Measurements from ENCODE around the gene KRT31. TPM values are rescaled to one million over a fixed set of nuclear protein-coding genes. Genes with fewer than 3 reads are reported as not detected.

Gene KRT31
- total RNA-seq, 1 donor from 2014 or later, result not detected

DNA sequence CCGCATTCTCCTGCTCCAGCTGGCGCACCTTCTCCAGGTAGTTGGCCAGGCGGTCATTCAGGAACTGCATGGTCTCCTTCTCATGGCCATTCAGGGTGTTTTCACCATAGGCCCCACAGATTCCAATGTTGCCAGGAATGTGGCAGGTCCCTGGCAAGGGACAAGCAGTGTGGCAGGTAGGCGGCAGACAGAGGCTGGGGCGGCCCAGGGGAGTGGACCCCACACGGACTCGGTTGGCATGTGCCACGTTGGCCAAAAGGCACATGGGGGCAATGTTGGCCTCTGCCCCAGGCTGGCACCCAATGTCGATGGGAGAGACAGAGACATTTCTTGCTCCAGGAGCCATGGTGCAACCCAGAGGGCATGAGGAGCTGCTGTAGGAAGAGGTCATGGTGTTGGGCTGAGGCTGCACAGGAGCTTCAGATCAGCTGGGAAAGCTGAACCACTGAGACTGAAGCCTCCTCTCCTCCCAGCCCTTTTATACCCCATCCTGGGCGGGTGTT, 43.2 kb upstream of the KRT31 start, which contains the start of gene KRT38:
KRT38 (minus strand) TSS at position 453 of the 503 bp plus-strand sequence; CDS start at position 391, 62 bp downstream.
- Histone ChIP-seq H3K27ac (no peak within 1 kb of the TSS), H3K27me3 (no peaks in the 10 kb centered on the region), H3K9me3 (no peaks in the 10 kb centered on the region), H3K4me3 (no peak within 1 kb of the TSS), H3K4me1 (no peaks in the 10 kb centered on the region), H3K36me3 (no peaks in the 10 kb centered on the region)
- no peak for DNase-seq (ENCODE audit: low spot score in 2 of 2)
- TF ChIP-seq, protein P1, sequence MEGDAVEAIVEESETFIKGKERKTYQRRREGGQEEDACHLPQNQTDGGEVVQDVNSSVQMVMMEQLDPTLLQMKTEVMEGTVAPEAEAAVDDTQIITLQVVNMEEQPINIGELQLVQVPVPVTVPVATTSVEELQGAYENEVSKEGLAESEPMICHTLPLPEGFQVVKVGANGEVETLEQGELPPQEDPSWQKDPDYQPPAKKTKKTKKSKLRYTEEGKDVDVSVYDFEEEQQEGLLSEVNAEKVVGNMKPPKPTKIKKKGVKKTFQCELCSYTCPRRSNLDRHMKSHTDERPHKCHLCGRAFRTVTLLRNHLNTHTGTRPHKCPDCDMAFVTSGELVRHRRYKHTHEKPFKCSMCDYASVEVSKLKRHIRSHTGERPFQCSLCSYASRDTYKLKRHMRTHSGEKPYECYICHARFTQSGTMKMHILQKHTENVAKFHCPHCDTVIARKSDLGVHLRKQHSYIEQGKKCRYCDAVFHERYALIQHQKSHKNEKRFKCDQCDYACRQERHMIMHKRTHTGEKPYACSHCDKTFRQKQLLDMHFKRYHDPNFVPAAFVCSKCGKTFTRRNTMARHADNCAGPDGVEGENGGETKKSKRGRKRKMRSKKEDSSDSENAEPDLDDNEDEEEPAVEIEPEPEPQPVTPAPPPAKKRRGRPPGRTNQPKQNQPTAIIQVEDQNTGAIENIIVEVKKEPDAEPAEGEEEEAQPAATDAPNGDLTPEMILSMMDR (IDR thresholded peaks at IDR 0.05), result no peak
- intact Hi-C loops (cut with DNase I), result no loop called here

DNA sequence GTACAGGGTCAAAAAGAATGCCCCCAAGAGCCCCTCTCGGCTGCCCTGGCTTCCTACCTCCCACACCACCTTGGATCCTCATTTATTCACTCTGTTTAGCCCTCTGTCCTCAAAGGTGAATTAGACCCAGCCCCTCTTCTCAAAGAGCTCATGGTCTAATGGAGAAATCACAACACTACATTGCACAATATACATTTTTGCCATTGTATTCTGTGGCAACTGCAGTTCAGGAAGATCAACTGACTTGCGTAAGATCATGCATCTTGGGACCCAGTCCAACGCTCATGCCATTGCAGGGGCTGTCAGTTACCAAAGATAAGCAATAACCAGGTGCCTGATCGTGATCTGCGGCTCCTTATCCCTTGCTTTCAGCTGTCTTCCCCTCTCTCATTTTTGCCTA, 42.0 kb upstream of the KRT31 start:
- intact Hi-C loops (cut with DNase I), result loop anchor here (5.0 kb wide), 1 partner anchor 542 kb away; no protein-coding TSS in a partner anchor
- TF ChIP-seq, protein P1 (IDR thresholded peaks at IDR 0.05), result no peak
- Histone ChIP-seq H3K9me3 (no peaks in the 10 kb centered on the region), H3K4me1 (no peaks in the 10 kb centered on the region), H3K36me3 (no peaks in the 10 kb centered on the region), H3K27ac (no peak overlapping the region), H3K27me3 (no peaks in the 10 kb centered on the region), H3K4me3 (no peak overlapping the region)
- no peak for DNase-seq (ENCODE audit: low spot score in 2 of 2)

DNA sequence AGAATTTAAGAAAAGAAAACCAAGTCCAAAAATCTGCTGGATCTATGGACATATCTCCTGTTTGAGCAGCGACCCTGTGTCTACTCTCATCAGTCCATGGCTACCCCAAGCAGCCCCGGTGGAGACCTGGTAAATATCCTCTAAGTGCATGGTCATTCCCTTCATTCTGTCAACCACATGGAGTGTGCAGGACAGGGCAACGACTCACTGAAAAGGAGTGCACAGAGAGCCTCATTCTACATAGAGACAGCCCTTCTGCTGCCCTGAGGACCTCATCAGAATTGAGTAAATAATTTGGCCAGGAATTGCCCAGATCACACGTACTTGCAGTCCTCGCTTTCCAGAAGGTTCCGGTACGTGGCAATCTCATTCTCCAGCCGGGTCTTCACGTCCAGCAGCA, 40.4 kb upstream of the KRT31 start:
- H3K27ac ChIP-seq, result no peak overlapping the region
- no peaks in the 10 kb centered on the region for H3K27me3 ChIP-seq
- H3K36me3 ChIP-seq, result no peaks in the 10 kb centered on the region
- intact Hi-C loops (cut with DNase I), result loop anchor here (5.0 kb wide), 1 partner anchor 540 kb away; no protein-coding TSS in a partner anchor
- no peaks in the 10 kb centered on the region for H3K9me3 ChIP-seq
- TF ChIP-seq, protein P1 (IDR thresholded peaks at IDR 0.05), result no peak
- no peaks in the 10 kb centered on the region for H3K4me1 ChIP-seq
- H3K4me3 ChIP-seq, result no peak overlapping the region
- no peak for DNase-seq (ENCODE audit: low spot score in 2 of 2)

DNA sequence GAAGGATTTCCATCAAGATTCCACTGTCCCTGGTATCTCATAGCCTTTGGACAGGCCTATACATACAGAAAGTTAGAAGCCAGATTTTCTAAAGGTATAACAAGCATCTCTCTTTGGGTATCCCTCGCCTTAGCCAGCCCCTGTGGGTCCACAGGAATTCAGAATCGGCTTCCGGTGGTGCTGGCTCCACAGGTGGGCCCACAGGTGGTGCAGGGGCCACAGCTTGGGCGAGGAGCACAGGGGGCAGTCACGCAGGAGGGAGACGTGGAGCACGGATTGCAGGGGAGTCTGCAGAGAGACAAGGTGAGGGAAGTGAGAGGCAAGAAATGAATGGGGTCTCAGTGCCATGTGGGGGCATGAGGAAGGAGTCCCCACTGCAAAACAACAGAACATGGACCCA, 39.8 kb upstream of the KRT31 start:
- Histone ChIP-seq H3K4me3 (no peak overlapping the region), H3K27me3 (no peaks in the 10 kb centered on the region), H3K4me1 (no peaks in the 10 kb centered on the region), H3K27ac (no peak overlapping the region), H3K36me3 (no peaks in the 10 kb centered on the region), H3K9me3 (no peaks in the 10 kb centered on the region)
- TF ChIP-seq, protein P1 (IDR thresholded peaks at IDR 0.05), result no peak
- no peak for DNase-seq (ENCODE audit: low spot score in 2 of 2)
- intact Hi-C loops (cut with DNase I), result loop anchor here (5.0 kb wide), 1 partner anchor 540 kb away; no protein-coding TSS in a partner anchor

DNA sequence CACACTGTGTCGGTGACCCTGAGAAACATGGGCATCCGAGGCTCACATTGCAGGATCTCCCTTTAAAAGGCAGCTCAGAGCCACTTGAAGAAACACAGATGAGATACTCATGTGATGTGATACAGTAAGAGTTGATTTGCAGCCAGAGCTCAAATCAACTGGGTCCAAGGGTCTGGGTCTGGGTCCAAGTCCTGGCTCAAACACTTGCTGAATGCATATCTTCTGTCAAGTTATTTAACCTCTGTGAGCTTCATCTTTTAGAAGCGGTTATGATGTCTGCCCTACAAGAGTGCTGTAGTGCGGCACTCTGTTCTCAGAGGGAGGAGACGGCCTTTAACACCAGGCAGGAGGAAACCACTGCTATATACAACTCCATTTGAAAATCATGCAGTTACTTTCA, 37.0 kb upstream of the KRT31 start:
- no peak for DNase-seq (ENCODE audit: low spot score in 2 of 2)
- no peak overlapping the region for H3K27ac ChIP-seq
- H3K36me3 ChIP-seq, result no peaks in the 10 kb centered on the region
- intact Hi-C loops (cut with DNase I), result no loop called here
- no peaks in the 10 kb centered on the region for H3K9me3 ChIP-seq
- no peaks in the 10 kb centered on the region for H3K4me1 ChIP-seq
- H3K27me3 ChIP-seq, result no peaks in the 10 kb centered on the region
- no peak overlapping the region for H3K4me3 ChIP-seq
- TF ChIP-seq, protein P1 (IDR thresholded peaks at IDR 0.05), result no peak

DNA sequence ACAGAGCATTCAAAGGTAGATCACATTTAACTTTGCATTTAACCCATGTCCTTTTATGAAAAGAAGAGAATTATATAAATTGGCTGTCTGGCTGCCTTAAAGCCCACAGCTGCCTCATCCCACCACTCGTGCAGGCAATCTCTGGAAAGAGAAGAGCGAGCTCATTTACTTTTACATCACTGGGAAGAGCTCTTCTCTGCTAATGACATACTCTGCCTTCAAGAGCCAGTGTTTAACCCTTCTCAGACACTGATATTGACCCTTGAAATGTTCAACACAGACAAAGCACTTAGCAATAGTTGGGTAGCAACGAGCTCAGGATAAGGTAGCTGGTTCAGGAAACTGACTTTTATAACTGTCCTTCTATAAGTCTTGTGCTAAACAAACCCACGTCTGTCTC, 36.6 kb upstream of the KRT31 start:
- Histone ChIP-seq H3K9me3 (no peaks in the 10 kb centered on the region), H3K36me3 (no peaks in the 10 kb centered on the region), H3K4me3 (no peak overlapping the region), H3K4me1 (no peaks in the 10 kb centered on the region), H3K27ac (no peak overlapping the region), H3K27me3 (no peaks in the 10 kb centered on the region)
- TF ChIP-seq, protein P1 (IDR thresholded peaks at IDR 0.05), result no peak
- intact Hi-C loops (cut with DNase I), result no loop called here
- DNase-seq (ENCODE audit: low spot score in 2 of 2), result no peak
